ENCODE measurements around the gene PLEKHG1.

DNA sequence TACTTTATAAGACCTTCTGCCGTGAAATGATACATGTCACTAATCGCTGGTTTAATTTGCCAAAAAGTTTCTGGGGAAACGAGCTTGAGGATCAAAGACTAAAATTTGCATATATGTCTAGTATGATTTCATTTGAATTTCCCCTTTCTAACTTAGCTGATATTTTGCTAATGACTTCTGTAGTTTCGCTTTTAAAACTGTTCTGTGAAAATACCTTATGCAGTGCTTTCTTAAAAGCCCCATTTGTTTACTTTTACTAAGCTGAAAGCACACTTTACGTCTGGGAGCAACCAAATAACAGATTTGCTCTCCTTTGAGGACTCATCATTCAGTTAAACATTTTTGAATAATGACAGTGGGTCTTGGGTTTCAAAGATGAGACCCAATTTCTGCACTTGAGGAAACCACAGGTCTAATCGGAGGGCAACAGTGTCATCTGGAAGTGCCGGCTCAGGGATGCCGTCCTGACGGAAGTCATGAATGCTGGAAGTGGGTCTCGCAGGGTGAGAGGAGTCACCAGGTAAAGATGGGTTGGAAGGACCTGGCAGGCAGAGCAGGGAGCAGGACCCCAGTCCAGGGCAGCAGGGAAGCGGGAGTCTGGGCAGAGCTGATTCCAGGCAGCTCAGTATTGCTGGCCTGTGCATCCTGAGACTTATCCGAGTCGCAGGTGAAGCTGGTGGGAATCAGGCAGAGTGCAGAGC lies 33.2 kb downstream of the PLEKHG1 start:
- TF ChIP-seq, protein P1, sequence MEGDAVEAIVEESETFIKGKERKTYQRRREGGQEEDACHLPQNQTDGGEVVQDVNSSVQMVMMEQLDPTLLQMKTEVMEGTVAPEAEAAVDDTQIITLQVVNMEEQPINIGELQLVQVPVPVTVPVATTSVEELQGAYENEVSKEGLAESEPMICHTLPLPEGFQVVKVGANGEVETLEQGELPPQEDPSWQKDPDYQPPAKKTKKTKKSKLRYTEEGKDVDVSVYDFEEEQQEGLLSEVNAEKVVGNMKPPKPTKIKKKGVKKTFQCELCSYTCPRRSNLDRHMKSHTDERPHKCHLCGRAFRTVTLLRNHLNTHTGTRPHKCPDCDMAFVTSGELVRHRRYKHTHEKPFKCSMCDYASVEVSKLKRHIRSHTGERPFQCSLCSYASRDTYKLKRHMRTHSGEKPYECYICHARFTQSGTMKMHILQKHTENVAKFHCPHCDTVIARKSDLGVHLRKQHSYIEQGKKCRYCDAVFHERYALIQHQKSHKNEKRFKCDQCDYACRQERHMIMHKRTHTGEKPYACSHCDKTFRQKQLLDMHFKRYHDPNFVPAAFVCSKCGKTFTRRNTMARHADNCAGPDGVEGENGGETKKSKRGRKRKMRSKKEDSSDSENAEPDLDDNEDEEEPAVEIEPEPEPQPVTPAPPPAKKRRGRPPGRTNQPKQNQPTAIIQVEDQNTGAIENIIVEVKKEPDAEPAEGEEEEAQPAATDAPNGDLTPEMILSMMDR (IDR thresholded peaks at IDR 0.05), result no peak
- TF ChIP-seq POLR2A (IDR thresholded peaks at IDR 0.05), result no peak
